Muscle layer of duodenum (tissue), 2 donors: ENCODE data around the gene RNF125.

Experiments
- H3K27ac ChIP-seq: one replicate; pipeline ENCODE4 v1.7.0; 2013; ENCODE audit warnings: mild to moderate bottlenecking, low read length
- H3K27me3 ChIP-seq: one replicate; pipeline ENCODE4 v1.7.0; 2013; ENCODE audit warnings: low read depth, mild to moderate bottlenecking, control low read depth, low read length
- H3K36me3 ChIP-seq, 2 donors: one replicate each; pipeline ENCODE4 v1.7.0; 2013; ENCODE audit warnings: low read length in 2 of 2, control low read depth in 1 of 2, mild to moderate bottlenecking in 1 of 2; ENCODE audit not compliant: insufficient read depth in 2 of 2, control insufficient read depth in 1 of 2
- H3K4me1 ChIP-seq, 2 donors: one replicate each; pipeline ENCODE4 v1.7.0; 2013; ENCODE audit warnings: low read length in 2 of 2, mild to moderate bottlenecking in 2 of 2, control low read depth in 1 of 2, moderate library complexity in 1 of 2; ENCODE audit not compliant: insufficient read depth in 2 of 2, control insufficient read depth in 1 of 2
- H3K4me3 ChIP-seq, 2 donors: one replicate each; pipeline ENCODE4 v1.7.0; 2013; ENCODE audit warnings: low read length in 2 of 2, low read depth in 1 of 2, mild to moderate bottlenecking in 1 of 2
- H3K9me3 ChIP-seq, 2 donors: one replicate each; pipeline ENCODE4 v1.7.0; 2013; ENCODE audit warnings: low read length in 2 of 2, control low read depth in 1 of 2, mild to moderate bottlenecking in 1 of 2; ENCODE audit not compliant: control insufficient read depth in 1 of 2
- donor health status: healthy.

RNF125 gene

DNA sequence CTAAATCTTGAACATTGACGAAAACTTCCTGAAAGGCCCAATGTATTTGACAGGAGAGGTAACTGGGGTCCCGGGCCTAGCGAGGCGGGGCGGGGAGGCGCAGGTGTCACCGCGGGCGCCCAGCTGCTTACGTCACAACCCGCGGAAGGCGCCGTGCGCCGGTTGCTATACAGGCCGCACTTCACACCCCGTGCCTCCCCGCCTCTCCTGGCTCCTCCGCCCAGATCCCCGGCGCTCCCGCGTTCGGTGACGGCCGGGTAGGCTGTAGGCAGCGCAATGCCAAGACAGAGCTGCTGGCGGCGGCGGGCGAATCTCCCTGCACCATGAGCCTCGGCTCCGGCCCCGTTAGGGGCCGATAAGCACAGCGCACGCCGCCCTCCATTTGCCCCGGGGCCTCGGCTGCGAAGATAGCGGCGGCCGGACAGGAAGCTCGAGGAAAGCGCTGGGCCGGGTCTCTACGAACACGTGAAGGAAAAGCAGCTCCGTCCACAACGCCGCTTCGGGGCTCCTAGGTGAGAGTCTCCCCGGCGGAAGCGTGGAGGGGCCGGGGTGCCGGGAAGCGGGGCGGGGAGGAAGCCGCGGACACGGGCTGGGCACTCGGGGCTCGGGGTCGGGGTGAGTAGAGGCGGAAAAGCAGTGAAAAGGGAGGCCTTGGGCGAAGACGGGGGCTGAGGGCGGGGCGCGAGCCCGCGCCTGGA is 73.2 kb downstream of the RNF125 start, which contains the start of gene RNF138:
TSS of gene RNF138 (plus strand) at position 151 of the 698 bp plus-strand sequence. CDS start 903 bp downstream, outside the sequence.
- Histone ChIP-seq H3K9me3 (no peaks in the 10 kb centered on the region), H3K4me1 (peaks cover 6 to 11% of the 10 kb centered on the region in 2 donors), H3K4me3 (peak within 1 kb of the TSS; percentile 89 to 98), H3K27me3 (no peaks in the 10 kb centered on the region), H3K27ac (peak within 1 kb of the TSS; percentile 98), H3K36me3 (peaks cover 0 to 5% of the 10 kb centered on the region in 2 donors)

DNA sequence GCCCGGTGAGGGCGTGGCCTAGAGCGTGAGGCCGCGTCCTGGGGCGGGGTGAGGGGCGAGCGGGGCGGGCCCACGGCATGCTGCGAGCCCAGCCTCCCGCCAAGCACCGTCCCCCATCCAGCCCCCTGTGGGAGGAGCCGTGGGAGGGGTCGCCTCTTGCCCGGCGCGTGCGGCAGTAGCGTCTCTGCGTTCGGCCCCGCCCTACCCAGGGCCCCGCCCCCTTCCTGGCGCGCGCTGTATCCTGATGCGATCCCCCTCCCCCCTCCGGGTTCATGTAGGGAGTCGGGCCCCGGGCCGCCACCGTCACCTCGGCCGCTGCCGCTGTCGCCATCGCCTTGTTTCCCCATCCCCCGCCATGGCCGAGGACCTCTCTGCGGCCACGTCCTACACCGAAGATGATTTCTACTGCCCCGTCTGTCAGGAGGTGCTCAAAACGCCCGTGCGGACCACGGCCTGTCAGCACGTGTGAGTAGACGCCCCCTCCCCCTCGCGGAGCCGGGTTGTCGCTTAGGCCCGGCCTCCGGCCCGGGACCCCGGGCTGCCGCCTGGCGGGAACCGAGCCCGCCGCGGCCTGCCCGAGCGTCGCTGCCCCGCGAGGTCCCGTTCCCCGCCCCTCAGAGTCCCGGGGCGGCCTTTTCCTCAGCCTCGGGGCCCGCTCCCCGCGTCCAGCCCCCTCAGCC is 73.9 kb downstream of the RNF125 start:
- no peaks in the 10 kb centered on the region for H3K9me3 ChIP-seq
- peak overlapping the region; percentile 89 to 98 for H3K4me3 ChIP-seq
- peaks cover 0 to 5% of the 10 kb centered on the region in 2 donors for H3K36me3 ChIP-seq
- H3K27ac ChIP-seq: peak overlapping the region; percentile 93
- H3K27me3 ChIP-seq: no peaks in the 10 kb centered on the region
- H3K4me1 ChIP-seq: peaks cover 6 to 11% of the 10 kb centered on the region in 2 donors

GRCh38 chr18:32093102-32093511 is 74.5 kb downstream of the RNF125 start:
- Histone ChIP-seq H3K9me3 (no peaks in the 10 kb centered on the region), H3K36me3 (peaks cover 0 to 5% of the 10 kb centered on the region in 2 donors), H3K4me1 (peaks cover 6 to 11% of the 10 kb centered on the region in 2 donors), H3K4me3 (peak overlapping the region; percentile 89 to 98), H3K27me3 (no peaks in the 10 kb centered on the region), H3K27ac (peak overlapping the region; percentile 93)

GRCh38 chr18:32093523-32093922 is 74.9 kb downstream of the RNF125 start:
- Histone ChIP-seq H3K27me3 (no peaks in the 10 kb centered on the region), H3K4me1 (peaks cover 6 to 11% of the 10 kb centered on the region in 2 donors)

GRCh38 chr18:32095192-32095899 is 76.7 kb downstream of the RNF125 start:
- no peaks in the 10 kb centered on the region for H3K27me3 ChIP-seq
- H3K9me3 ChIP-seq: no peaks in the 10 kb centered on the region
- H3K4me1 ChIP-seq: peaks cover 6 to 11% of the 10 kb centered on the region in 2 donors
- H3K27ac ChIP-seq: no peak overlapping the region
- no peak overlapping the region for H3K4me3 ChIP-seq
- H3K36me3 ChIP-seq: peaks cover 0 to 5% of the 10 kb centered on the region in 2 donors

More at GRCh38 chr18:32093523-32093922, 74.9 kb downstream of the RNF125 start:
- Histone ChIP-seq H3K9me3 (no peaks in the 10 kb centered on the region), H3K4me3 (peak overlapping the region; percentile 89 to 98), H3K36me3 (peaks cover 0 to 5% of the 10 kb centered on the region in 2 donors), H3K27ac (peak overlapping the region; percentile 93)

DNA sequence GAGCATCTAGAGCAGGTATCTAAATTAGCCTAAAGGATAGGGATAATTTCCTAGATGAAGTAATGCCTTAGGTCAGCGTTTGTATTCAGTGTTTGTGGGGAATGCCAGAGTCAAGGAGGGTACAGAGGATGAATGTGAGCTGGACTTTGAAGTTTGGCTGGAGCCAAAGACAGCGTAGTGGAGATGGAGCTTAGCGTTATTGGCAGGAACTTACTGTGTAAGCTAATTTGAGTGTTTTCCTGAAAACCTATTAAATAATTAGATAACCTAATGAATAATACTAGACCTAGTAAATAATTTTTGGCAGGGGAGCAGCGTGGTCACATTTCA is 77.2 kb downstream of the RNF125 start:
- Histone ChIP-seq H3K9me3 (no peaks in the 10 kb centered on the region), H3K27me3 (no peaks in the 10 kb centered on the region), H3K4me3 (no peak overlapping the region), H3K27ac (no peak overlapping the region), H3K4me1 (peaks cover 6 to 11% of the 10 kb centered on the region in 2 donors), H3K36me3 (peaks cover 0 to 5% of the 10 kb centered on the region in 2 donors)

DNA sequence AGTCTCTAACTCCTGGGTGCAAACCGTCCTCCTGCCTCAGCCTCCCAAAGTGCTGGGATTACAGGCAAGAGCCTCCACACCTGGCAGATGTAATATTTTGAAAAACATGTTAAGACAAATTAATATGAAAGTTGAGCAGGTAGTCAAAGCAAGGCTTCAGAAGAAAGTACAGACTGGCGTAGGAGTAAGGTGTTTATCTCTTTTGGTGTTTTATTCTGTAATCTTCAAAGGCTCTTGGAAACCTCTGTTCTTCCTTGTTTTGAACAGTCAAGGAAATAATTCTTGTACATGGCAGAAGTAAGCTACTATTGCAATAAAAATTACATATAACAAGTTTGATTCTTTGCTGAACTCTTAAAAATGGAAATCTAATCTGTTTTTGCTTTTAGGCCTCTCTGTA is 78.3 kb downstream of the RNF125 start:
- Histone ChIP-seq H3K36me3 (peaks cover 0 to 5% of the 10 kb centered on the region in 2 donors), H3K9me3 (no peaks in the 10 kb centered on the region), H3K4me1 (peaks cover 6 to 11% of the 10 kb centered on the region in 2 donors), H3K27me3 (no peaks in the 10 kb centered on the region), H3K4me3 (no peak overlapping the region), H3K27ac (no peak overlapping the region)

GRCh38 chr18:32104516-32104915 is 85.9 kb downstream of the RNF125 start:
- H3K27me3 ChIP-seq: no peaks in the 10 kb centered on the region
- no peaks in the 10 kb centered on the region for H3K9me3 ChIP-seq
- no peaks in the 10 kb centered on the region for H3K4me1 ChIP-seq
- no peak overlapping the region for H3K4me3 ChIP-seq
- H3K36me3 ChIP-seq: no peaks in the 10 kb centered on the region
- H3K27ac ChIP-seq: no peak overlapping the region

- Histone ChIP-seq H3K36me3 (peaks cover 0 to 12% of the 10 kb centered on the region in 2 donors), H3K4me1 (no peaks in the 10 kb centered on the region), H3K27me3 (no peaks in the 10 kb centered on the region), H3K27ac (no peak overlapping the region), H3K9me3 (no peaks in the 10 kb centered on the region), H3K4me3 (no peak overlapping the region)
Observed at GRCh38 chr18:32110005-32110404, 91.4 kb downstream of the RNF125 start.

- Histone ChIP-seq H3K4me3 (no peak overlapping the region), H3K36me3 (peaks cover 0 to 12% of the 10 kb centered on the region in 2 donors), H3K27me3 (no peaks in the 10 kb centered on the region), H3K27ac (no peak overlapping the region), H3K9me3 (no peaks in the 10 kb centered on the region), H3K4me1 (no peaks in the 10 kb centered on the region)
Observed at GRCh38 chr18:32111706-32112105, 93.1 kb downstream of the RNF125 start.

DNA sequence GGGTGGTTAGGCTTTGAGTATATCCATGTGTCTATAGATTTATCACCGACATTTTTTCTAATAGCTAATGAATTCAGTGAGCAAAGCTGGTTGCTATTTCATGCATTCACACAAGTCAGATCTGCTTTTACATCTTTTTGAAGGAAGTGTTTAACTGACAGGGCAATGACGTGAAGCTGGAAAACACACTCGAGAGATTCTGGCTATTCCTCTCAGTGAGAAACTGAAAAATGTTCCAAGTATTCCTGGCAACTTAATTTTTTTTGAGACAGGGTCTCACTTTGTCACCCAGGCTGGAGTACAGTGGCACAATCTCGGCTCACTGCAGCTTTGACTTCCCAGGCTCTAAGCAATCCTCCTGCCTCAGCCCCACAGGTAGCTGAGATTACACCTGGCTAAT is 94.2 kb downstream of the RNF125 start:
- Histone ChIP-seq H3K9me3 (no peaks in the 10 kb centered on the region), H3K4me1 (no peaks in the 10 kb centered on the region), H3K27ac (no peak overlapping the region), H3K27me3 (no peaks in the 10 kb centered on the region), H3K4me3 (no peak overlapping the region), H3K36me3 (peaks cover 0 to 16% of the 10 kb centered on the region in 2 donors)
